ENCODE measurements around the gene EID2B.

DNA sequence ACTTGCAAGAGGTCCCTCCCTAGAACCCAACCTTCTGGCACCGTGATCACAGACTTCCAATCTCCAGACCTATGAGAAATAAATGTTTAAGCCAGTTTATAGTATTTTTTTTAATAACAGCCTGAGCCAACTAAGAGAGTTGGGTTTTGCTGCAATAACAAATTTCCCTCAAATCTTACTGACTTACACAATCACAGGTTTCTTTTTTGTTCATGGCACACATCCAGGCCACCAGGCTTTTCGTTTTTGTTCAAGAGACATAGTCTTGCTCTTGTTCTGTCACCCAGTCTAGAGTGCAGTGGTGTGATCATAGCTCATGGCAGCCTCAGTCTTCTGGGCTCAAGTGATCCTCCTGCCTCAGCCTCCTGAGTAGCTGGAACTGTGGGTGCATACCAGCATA, 19.7 kb downstream of the EID2B start:
- TF ChIP-seq, protein P1, sequence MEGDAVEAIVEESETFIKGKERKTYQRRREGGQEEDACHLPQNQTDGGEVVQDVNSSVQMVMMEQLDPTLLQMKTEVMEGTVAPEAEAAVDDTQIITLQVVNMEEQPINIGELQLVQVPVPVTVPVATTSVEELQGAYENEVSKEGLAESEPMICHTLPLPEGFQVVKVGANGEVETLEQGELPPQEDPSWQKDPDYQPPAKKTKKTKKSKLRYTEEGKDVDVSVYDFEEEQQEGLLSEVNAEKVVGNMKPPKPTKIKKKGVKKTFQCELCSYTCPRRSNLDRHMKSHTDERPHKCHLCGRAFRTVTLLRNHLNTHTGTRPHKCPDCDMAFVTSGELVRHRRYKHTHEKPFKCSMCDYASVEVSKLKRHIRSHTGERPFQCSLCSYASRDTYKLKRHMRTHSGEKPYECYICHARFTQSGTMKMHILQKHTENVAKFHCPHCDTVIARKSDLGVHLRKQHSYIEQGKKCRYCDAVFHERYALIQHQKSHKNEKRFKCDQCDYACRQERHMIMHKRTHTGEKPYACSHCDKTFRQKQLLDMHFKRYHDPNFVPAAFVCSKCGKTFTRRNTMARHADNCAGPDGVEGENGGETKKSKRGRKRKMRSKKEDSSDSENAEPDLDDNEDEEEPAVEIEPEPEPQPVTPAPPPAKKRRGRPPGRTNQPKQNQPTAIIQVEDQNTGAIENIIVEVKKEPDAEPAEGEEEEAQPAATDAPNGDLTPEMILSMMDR (conservative IDR thresholded peaks at IDR 0.05; ENCODE audit: low read depth, low read length), result no peak
- no peak for TF ChIP-seq EZH2 (IDR thresholded peaks at IDR 0.05; ENCODE audit: low read length, unreplicated experiment)
